HG02885 (cell line): ENCODE results near the gene PRDX1.

Experiments
- ATAC-seq: cut with Tn5 transposase; IDR thresholded peaks from one replicate; pipeline ENCODE4 v1.9.1; 2021; ENCODE audit warnings: mild to moderate bottlenecking; ENCODE audit not compliant: unreplicated experiment, poor library complexity

The PRDX1 gene

GRCh38 chr1:45521413-45522323 is at the start of gene PRDX1:
TSS of gene PRDX1 (minus strand) at chr1:45521884. CDS start at chr1:45519043, 2,841 bp downstream.
- peak; percentile 84 for ATAC-seq

- ATAC-seq = no peak
Observed at GRCh38 chr1:45570631-45571030, 48.9 kb upstream of the PRDX1 start.

- ATAC-seq = no peak
Observed at GRCh38 chr1:45569962-45570581, 48.4 kb upstream of the PRDX1 start.

GRCh38 chr1:45569571-45569961 is 47.9 kb upstream of the PRDX1 start:
- no peak for ATAC-seq

- no peak for ATAC-seq
Observed at GRCh38 chr1:45568421-45568820, 46.7 kb upstream of the PRDX1 start.

- no peak for ATAC-seq
Observed at GRCh38 chr1:45567911-45568310, 46.2 kb upstream of the PRDX1 start.

GRCh38 chr1:45566722-45567121 is 45.0 kb upstream of the PRDX1 start:
- ATAC-seq = no peak

GRCh38 chr1:45563843-45564242 is 42.2 kb upstream of the PRDX1 start:
- no peak for ATAC-seq

- no peak for ATAC-seq
Observed at GRCh38 chr1:45557422-45557944, 35.8 kb upstream of the PRDX1 start.

- ATAC-seq = no peak
Observed at GRCh38 chr1:45554198-45554597, 32.5 kb upstream of the PRDX1 start.

- no peak for ATAC-seq
Observed at GRCh38 chr1:45552331-45552730, 30.6 kb upstream of the PRDX1 start.

DNA sequence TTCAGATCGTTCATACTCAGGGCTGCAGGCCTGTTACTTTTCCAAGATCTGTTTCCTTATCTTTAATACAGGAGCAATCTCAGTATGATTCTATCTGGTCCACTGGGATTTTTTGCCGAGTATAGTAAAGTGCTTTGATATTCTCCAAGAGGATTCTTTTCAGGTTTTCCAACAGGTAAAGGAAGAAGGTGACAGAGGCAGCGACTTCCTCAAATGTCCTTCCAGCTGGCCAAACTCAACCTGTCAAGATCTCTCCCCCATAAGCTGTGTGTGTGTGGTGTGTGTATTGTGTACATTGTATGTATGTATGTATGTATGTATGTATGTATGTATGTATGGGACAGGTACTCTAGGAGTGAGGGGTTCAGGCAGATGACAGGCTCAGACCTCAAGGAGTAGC is 30.0 kb upstream of the PRDX1 start:
- no peak for ATAC-seq

GRCh38 chr1:45550401-45551351 is 29.0 kb upstream of the PRDX1 start, which contains the start of gene AKR1A1:
TSS of gene AKR1A1 (plus strand) at chr1:45550826. CDS start at chr1:45561795, 10,969 bp downstream.
- ATAC-seq = peak; percentile 85

DNA sequence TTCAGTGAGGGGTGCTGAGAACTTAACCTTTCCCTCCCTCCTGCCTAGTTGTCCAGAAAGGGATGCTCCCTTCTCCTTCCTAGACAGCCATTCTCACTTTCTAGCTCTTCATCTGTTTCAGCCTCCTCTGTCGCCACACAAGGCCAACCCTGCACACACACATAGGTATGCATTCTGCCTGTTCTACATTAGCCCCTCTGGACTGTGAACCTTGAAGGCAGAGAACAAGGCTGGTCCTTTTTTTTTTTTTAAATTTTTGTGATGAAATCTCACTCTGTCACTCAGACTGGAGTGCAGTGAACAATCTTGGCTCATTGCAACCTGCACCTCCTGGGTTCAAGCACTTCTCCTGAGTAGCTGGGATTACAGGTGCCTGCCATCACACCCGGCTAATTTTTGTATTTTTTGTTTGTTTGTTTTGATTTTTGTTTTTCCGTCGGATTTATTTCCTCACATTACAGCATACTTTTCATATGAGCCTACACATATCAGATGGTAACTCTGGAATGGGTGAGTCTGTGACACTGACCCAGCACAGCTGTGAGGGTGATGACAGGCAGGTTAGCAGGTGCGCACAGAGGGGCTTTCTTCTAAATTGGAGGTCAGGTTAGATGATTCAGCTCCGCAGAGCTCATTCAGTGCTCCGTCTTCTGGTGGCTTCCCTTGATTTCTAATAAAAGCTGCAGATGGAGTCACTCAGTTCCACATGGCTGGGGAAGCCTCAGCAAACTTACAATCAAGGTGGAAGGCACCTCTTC is 24.0 kb upstream of the PRDX1 start:
- ATAC-seq = no peak

- peak; percentile 67 for ATAC-seq
Observed at GRCh38 chr1:45545019-45545493, 23.4 kb upstream of the PRDX1 start.

DNA sequence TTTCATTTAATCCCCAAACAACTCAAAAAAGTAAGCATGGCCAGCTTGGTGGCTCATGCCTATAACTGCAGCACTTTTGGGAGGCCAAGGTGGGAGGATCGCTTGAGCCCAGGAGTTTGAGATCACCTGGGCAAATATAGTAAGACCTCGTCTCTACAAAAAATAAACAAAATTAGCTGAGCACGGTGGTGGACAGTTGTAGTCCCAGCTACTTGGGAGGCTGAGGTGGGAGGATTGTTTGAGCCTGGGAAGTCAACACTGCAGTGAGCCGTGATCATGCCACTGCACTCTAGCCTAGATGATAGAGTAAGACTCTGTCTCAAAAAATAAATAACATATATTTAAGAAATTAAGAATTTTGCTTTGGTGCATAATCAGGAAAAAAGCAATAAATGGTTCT is 22.8 kb upstream of the PRDX1 start:
- no peak for ATAC-seq

DNA sequence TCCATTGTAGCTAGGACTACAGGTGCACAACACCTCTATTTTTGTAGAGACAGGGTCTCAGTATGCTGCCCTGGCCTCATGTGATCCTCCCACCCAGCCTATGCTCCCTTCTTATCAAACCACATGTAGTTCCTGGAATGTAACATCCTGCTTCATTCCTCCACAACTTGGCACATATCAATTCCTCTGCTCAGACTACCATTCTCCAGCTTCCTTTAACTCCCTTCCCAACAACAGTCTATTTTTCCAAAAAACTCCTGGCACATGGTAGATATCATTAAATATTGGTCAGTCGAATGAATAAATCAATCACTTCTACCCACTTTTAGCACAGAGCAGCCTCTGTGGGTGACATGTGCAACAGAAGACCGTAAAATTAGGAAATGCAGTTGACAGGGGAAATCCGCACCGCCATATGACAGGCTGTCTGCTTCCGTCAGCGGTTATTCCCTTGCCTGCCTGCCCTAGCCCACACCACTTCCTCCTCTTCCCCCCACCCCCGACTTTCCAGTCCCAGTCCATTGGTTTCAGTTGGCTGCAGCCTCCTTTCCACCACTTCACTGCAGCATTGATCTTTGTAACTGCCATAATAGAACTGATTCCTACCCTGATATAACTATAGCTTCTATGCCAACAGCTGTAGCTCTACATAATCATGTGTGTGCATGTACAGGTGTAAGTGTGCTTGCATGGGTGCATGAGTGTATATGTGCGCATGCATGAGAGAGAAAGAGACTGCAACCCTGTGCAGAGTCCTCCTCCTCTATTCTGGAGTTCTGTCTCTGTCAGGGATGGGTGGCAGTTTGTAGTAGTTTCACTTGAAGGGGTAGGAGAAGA is 22.1 kb upstream of the PRDX1 start:
- peak; percentile 44 for ATAC-seq

DNA sequence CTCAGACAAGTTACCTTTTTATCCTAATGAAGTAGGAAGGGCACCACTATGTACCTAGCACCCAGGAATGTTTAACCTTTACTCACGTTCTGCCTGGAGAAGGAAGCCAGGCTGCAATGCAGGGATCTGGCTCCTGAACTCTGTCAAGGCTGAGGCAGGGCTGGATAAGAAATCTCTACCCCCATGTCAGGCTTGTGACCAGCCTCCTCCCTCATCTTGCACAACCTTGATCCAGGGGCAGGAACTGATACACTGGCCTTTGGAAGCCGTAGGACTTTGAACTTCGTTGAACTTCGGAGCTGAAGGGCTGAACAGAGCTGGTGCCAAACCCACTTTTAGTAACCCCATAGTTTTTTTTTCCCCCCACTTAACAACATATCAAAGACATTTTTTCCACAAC is 20.9 kb upstream of the PRDX1 start:
- ATAC-seq = no peak

DNA sequence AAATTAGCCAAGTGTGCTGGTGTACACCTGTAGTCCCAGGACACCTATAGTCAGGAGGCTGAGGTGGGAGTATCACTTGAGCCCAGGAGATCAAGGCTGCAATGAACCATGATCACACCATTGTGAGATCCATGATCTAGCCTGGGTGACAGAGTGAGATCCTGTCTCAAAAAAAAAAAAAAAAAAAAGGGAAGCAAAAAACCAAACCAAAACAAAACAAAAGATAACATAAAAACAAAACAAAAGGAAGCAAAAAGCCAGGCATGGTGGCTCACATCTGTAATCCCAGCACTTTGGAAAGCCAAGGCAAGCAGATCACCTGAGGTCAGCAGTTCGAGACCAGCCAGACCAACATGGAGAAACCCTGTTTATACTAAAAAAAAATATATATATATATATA is 19.5 kb upstream of the PRDX1 start:
- no peak for ATAC-seq
